ENCODE measurements around the gene SUMO3. TPM values are rescaled to one million over a fixed set of nuclear protein-coding genes. Genes with fewer than 3 reads are reported as not detected.

The SUMO3 gene
- total and polyA plus RNA-seq, 2 of the 13 experiments (the other 11 are each of a cell fraction or from before 2014, with no cell fraction given), result 51.4 to 92.4 TPM

DNA sequence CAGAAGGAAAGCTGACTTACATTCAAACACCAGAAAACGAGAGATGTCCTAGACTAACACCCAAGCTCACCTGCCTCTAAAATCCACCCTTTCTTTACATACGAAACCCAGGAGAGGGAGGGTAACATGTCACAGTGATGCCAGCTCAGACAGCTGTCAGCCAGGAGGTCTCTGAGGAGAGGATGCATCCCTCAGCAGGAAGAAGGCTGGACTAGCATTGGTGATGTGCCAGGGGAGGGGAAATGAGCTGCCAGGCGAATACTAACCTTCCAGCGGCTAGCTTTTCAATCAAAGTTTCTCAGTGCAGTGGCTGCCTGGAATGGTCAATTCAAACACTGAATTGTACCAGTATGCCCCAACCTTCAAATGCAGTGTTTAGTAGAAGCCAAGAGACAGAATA lies 12.6 kb downstream of the SUMO3 start:
- Histone ChIP-seq H3K36me3 (replicated peaks in 1 of 2; ENCODE audit: control insufficient read depth in 1 of 2, insufficient read depth in 2 of 2, low read length in 2 of 2) (peaks cover 22 to 52% of the 10 kb centered on the region in 2 experiments; a peak in 4 of 5 replicates), H2AFZ (ENCODE audit: low read length) (no peak overlapping the region), H3K27me3 (ENCODE audit: control insufficient read depth in 1 of 2, insufficient read depth in 2 of 2, low read length in 2 of 2) (no peaks in the 10 kb centered on the region; a peak in 1 of 5 replicates), H3K4me2 (ENCODE audit: low read depth, low read length) (no peak overlapping the region), H3K4me1 (ENCODE audit: insufficient read depth, low read length) (peaks cover 40% of the 10 kb centered on the region), H3K4me3 (replicated peaks in 1 of 3; ENCODE audit: insufficient read depth in 1 of 3, low read depth in 2 of 3, low read length in 3 of 3) (no peak overlapping the region), H3K79me2 (ENCODE audit: insufficient read depth, low read length) (peaks cover 22% of the 10 kb centered on the region), H4K20me1 (ENCODE audit: insufficient read depth, low read length) (peaks cover 8% of the 10 kb centered on the region), H3K9me3 (ENCODE audit: low read length) (no peaks in the 10 kb centered on the region), H3K27ac (ENCODE audit: extremely low read length, insufficient read depth, low read length) (no peak overlapping the region), H3K9ac (ENCODE audit: insufficient read depth, low read depth, low read length) (no peak overlapping the region)
- TF ChIP-seq ZXDC (CRISPR knock-in tag; IDR thresholded peaks at IDR 0.05) (no peak), TERF1 (CRISPR knock-in tag; IDR thresholded peaks at IDR 0.05) (0 out of 2 replicates have a peak, but pooled peaks have one; percentile 23), POLR2G (IDR thresholded peaks at IDR 0.05; ENCODE audit: low read depth, low read length) (peak; percentile 47; the same call in 1 of the 2 replicates), KAT8 (CRISPR knock-in tag; IDR thresholded peaks at IDR 0.05) (no peak)
- no peak for FAIRE-seq
- DNase-seq (ENCODE audit: low spot score), result no peak
- no peak for ATAC-seq
- BruUV-seq (replicated peaks), result no TSS peak
- intact Hi-C loops (cut with micrococcal nuclease; ENCODE audit: unreplicated experiment) (no loop called here), in situ Hi-C loops (cut with HindIII; ENCODE audit: extremely low pct_ligation_motif_present, low pct_unique_long_range_greater_than_20kb) (no loop called here)
- CTCF ChIA-PET (ENCODE audit: low intra/inter-chr PET ratio, low total read pairs), result no interaction called here
- POLR2A ChIA-PET, result interaction anchor here (1.3 to 2.2 kb wide), 3 partner anchors 11 to 68 kb away, joined by 4 to 7 read pairs (median 4); partner anchors contain the start of genes PTTG1IP and SUMO3
- WGBS (ENCODE audit: low lambda C conversion rate), result 79% methylated on average over 4 of the region's 4 CpGs
